ENCODE measurements around the gene GSTM4. TPM values are rescaled to one million over a fixed set of nuclear protein-coding genes. Genes with fewer than 3 reads are reported as not detected.

GSTM4 gene
- total and polyA plus RNA-seq, 9 of the 15 experiments (the other 6 are each of a cell fraction or from before 2014, with no cell fraction given): 18.8 to 53.4 (median 38.8) TPM

DNA sequence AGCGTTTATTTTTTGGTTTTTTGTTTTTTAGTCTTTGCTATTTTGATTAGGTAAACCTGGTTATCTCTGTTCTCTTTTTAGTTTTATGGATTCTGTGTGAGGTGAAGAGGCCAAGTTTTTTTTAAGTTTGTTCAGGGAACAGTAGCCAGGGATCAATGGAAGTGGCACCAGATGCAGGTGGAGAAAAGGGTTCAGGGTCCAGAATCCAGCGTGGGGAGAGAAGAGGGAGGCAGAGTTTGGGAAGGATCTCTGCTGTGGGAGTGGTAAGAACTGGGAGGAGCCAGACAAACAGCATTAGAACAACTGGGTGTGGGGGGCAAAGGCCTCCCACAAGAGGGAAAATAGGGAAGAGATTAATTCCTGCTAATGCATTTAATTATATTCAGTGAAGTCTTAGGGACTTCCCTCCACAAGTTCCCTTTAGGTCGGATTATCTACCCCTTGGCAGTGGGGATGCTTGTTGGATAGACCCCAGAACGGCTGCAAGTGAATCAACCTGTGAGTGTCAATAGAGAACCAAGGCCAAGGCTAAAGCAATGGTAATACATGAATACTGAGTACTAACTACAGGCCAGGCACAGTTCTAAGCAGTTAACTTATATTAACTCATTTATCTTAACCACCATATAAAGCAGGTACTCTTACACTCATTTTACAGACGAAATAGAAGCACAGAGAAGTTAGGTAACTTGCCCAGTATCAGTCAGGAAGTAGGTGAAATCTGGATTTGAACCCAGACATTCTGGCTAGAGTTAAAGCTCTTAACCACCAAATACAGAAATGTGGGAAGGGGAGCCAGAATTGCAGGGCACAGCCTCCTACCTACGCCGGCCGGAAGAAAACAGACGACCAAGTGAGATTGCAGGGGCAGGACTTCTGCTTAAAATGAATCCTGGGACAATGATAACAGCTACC lies 37.0 kb upstream of the GSTM4 start (continued):
- TF ChIP-seq, protein P1, sequence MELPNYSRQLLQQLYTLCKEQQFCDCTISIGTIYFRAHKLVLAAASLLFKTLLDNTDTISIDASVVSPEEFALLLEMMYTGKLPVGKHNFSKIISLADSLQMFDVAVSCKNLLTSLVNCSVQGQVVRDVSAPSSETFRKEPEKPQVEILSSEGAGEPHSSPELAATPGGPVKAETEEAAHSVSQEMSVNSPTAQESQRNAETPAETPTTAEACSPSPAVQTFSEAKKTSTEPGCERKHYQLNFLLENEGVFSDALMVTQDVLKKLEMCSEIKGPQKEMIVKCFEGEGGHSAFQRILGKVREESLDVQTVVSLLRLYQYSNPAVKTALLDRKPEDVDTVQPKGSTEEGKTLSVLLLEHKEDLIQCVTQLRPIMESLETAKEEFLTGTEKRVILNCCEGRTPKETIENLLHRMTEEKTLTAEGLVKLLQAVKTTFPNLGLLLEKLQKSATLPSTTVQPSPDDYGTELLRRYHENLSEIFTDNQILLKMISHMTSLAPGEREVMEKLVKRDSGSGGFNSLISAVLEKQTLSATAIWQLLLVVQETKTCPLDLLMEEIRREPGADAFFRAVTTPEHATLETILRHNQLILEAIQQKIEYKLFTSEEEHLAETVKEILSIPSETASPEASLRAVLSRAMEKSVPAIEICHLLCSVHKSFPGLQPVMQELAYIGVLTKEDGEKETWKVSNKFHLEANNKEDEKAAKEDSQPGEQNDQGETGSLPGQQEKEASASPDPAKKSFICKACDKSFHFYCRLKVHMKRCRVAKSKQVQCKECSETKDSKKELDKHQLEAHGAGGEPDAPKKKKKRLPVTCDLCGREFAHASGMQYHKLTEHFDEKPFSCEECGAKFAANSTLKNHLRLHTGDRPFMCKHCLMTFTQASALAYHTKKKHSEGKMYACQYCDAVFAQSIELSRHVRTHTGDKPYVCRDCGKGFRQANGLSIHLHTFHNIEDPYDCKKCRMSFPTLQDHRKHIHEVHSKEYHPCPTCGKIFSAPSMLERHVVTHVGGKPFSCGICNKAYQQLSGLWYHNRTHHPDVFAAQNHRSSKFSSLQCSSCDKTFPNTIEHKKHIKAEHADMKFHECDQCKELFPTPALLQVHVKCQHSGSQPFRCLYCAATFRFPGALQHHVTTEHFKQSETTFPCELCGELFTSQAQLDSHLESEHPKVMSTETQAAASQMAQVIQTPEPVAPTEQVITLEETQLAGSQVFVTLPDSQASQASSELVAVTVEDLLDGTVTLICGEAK (IDR thresholded peaks at IDR 0.05): peak; percentile 63; the same call in 1 of the 2 replicates
- TF ChIP-seq, protein P1 (CRISPR knock-in tag; IDR thresholded peaks at IDR 0.05): no peak
- TF ChIP-seq, protein P2, sequence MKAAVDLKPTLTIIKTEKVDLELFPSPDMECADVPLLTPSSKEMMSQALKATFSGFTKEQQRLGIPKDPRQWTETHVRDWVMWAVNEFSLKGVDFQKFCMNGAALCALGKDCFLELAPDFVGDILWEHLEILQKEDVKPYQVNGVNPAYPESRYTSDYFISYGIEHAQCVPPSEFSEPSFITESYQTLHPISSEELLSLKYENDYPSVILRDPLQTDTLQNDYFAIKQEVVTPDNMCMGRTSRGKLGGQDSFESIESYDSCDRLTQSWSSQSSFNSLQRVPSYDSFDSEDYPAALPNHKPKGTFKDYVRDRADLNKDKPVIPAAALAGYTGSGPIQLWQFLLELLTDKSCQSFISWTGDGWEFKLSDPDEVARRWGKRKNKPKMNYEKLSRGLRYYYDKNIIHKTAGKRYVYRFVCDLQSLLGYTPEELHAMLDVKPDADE (conservative IDR thresholded peaks at IDR 0.05; ENCODE audit: control insufficient read depth, low read depth, low read length): no peak
- TF ChIP-seq NEUROD1 (IDR thresholded peaks at IDR 0.05; ENCODE audit: borderline replicate concordance, low read depth, low read length, partially characterized antibody) (no peak), PCBP2 (IDR thresholded peaks at IDR 0.05; ENCODE audit: low read depth, low read length, poor library complexity, severe bottlenecking) (no peak), FOSL1 (tag; conservative IDR thresholded peaks at IDR 0.05) (no peak), CREB1 (IDR thresholded peaks at IDR 0.05) (0 out of 2 replicates have a peak, but pooled peaks have one; percentile 5), CREB1 (CRISPR knock-in tag; IDR thresholded peaks at IDR 0.05) (no peak), EGR1 (conservative IDR thresholded peaks at IDR 0.05) (no peak), SNIP1 (IDR thresholded peaks at IDR 0.05; ENCODE audit: low read depth) (no peak), SRF (CRISPR knock-in tag; IDR thresholded peaks at IDR 0.05) (peak in 1 of 2 experiments; percentile 35; a peak in 1 of 4 replicates), GATA2 (CRISPR knock-in tag; IDR thresholded peaks at IDR 0.05) (no peak)
- TF ChIP-seq, protein P3, sequence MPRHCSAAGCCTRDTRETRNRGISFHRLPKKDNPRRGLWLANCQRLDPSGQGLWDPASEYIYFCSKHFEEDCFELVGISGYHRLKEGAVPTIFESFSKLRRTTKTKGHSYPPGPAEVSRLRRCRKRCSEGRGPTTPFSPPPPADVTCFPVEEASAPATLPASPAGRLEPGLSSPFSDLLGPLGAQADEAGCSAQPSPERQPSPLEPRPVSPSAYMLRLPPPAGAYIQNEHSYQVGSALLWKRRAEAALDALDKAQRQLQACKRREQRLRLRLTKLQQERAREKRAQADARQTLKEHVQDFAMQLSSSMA (CRISPR knock-in tag; IDR thresholded peaks at IDR 0.05): no peak
- TF ChIP-seq, protein P4, sequence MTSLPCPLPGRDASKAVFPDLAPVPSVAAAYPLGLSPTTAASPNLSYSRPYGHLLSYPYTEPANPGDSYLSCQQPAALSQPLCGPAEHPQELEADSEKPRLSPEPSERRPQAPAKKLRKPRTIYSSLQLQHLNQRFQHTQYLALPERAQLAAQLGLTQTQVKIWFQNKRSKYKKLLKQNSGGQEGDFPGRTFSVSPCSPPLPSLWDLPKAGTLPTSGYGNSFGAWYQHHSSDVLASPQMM (CRISPR knock-in tag; IDR thresholded peaks at IDR 0.05): no peak

Measured in K562 (cell line).